ENCODE measurements around the gene QRICH1. TPM values are rescaled to one million over a fixed set of nuclear protein-coding genes. Genes with fewer than 3 reads are reported as not detected.

The QRICH1 gene
- total RNA-seq, 1 donor from 2014 or later = 56.0 TPM

DNA sequence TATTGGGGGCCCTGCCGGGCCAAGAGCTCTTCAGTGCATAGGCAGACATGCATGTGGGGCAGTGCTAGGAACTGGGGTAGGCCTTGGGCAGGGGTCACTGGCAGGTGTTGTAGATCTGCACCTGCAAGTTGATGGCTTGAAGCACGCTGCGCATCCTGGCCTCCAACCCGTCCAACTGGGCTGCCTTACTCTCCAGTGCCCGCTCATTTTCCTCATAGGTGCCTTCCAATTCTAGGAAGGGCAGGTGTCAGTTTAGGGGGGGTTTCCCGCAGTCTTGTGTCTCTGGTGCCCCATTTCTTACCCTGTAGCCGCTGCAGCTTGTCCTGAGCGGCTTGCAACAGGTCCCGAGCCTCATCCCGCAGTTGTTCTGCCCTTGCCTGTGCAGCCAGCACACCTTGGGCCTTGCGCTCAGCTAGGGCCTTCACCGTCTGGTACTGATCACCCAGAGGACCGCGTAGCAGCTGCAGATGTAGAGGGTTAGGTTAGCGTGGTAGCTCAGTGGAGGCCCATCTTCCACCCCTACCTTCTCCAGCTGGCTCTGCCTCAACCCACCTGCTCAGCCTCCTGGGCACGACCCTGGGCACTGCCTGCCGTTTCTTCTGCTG is 27.4 kb upstream of the QRICH1 start:
- H3K4me3 ChIP-seq (ENCODE audit: low read depth, low read length) = peak overlapping the region; percentile 96
- H3K27me3 ChIP-seq (ENCODE audit: control insufficient read depth, insufficient read depth, low read length) = no peaks in the 10 kb centered on the region
- TF ChIP-seq, protein P1, sequence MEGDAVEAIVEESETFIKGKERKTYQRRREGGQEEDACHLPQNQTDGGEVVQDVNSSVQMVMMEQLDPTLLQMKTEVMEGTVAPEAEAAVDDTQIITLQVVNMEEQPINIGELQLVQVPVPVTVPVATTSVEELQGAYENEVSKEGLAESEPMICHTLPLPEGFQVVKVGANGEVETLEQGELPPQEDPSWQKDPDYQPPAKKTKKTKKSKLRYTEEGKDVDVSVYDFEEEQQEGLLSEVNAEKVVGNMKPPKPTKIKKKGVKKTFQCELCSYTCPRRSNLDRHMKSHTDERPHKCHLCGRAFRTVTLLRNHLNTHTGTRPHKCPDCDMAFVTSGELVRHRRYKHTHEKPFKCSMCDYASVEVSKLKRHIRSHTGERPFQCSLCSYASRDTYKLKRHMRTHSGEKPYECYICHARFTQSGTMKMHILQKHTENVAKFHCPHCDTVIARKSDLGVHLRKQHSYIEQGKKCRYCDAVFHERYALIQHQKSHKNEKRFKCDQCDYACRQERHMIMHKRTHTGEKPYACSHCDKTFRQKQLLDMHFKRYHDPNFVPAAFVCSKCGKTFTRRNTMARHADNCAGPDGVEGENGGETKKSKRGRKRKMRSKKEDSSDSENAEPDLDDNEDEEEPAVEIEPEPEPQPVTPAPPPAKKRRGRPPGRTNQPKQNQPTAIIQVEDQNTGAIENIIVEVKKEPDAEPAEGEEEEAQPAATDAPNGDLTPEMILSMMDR (IDR thresholded peaks at IDR 0.05; ENCODE audit: insufficient read depth, low read length, poor library complexity, severe bottlenecking) = no peak
- DNase-seq (ENCODE audit: low read depth) = no peak
- H3K36me3 ChIP-seq (ENCODE audit: control insufficient read depth, insufficient read depth, low read length) = peaks cover 10% of the 10 kb centered on the region

GRCh38 chr3:49120438-49121131 is 26.7 kb upstream of the QRICH1 start, which contains the start of gene USP19:
TSS of gene USP19 (minus strand) at chr3:49120823. CDS start at chr3:49119145, 1,678 bp downstream.
- peak within 1 kb of the TSS; percentile 96 for H3K4me3 ChIP-seq (ENCODE audit: low read depth, low read length)
- TF ChIP-seq, protein P1 (IDR thresholded peaks at IDR 0.05; ENCODE audit: insufficient read depth, low read length, poor library complexity, severe bottlenecking) = no peak
- peaks cover 9% of the 10 kb centered on the region for H3K36me3 ChIP-seq (ENCODE audit: control insufficient read depth, insufficient read depth, low read length)
- no peak for DNase-seq (ENCODE audit: low read depth)
- H3K27me3 ChIP-seq (ENCODE audit: control insufficient read depth, insufficient read depth, low read length) = no peaks in the 10 kb centered on the region

- H3K36me3 ChIP-seq (ENCODE audit: control insufficient read depth, insufficient read depth, low read length) = peaks cover 9% of the 10 kb centered on the region
- peak overlapping the region; percentile 96 for H3K4me3 ChIP-seq (ENCODE audit: low read depth, low read length)
- TF ChIP-seq, protein P1 (IDR thresholded peaks at IDR 0.05; ENCODE audit: insufficient read depth, low read length, poor library complexity, severe bottlenecking) = no peak
- no peaks in the 10 kb centered on the region for H3K27me3 ChIP-seq (ENCODE audit: control insufficient read depth, insufficient read depth, low read length)
- no peak for DNase-seq (ENCODE audit: low read depth)
Measured at GRCh38 chr3:49120096-49120437, 26.2 kb upstream of the QRICH1 start.

GRCh38 chr3:49119439-49119838 is 25.6 kb upstream of the QRICH1 start:
- no peaks in the 10 kb centered on the region for H3K27me3 ChIP-seq (ENCODE audit: control insufficient read depth, insufficient read depth, low read length)
- peak overlapping the region; percentile 96 for H3K4me3 ChIP-seq (ENCODE audit: low read depth, low read length)
- DNase-seq (ENCODE audit: low read depth) = no peak
- H3K36me3 ChIP-seq (ENCODE audit: control insufficient read depth, insufficient read depth, low read length) = peaks cover 7% of the 10 kb centered on the region
- TF ChIP-seq, protein P1 (IDR thresholded peaks at IDR 0.05; ENCODE audit: insufficient read depth, low read length, poor library complexity, severe bottlenecking) = no peak

- H3K36me3 ChIP-seq (ENCODE audit: control insufficient read depth, insufficient read depth, low read length) = peaks cover 7% of the 10 kb centered on the region
- no peak for DNase-seq (ENCODE audit: low read depth)
- no peaks in the 10 kb centered on the region for H3K27me3 ChIP-seq (ENCODE audit: control insufficient read depth, insufficient read depth, low read length)
- no peak overlapping the region for H3K4me3 ChIP-seq (ENCODE audit: low read depth, low read length)
- TF ChIP-seq, protein P1 (IDR thresholded peaks at IDR 0.05; ENCODE audit: insufficient read depth, low read length, poor library complexity, severe bottlenecking) = no peak
Measured at GRCh38 chr3:49119036-49119435, 25.2 kb upstream of the QRICH1 start.
